K562 (cell line): ENCODE results near the gene LZTS2. TPM values are rescaled to one million over a fixed set of nuclear protein-coding genes. Genes with fewer than 3 reads are reported as not detected.
A peak's percentile ranks its signal among the peaks of the same experiment; 100 is the strongest.

Experiments used
- ATAC-seq: fragments of 200-7000 bp; cut with Tn5 transposase; 3 replicates; pipeline ENCODE4 v1.9.1; 2020; ENCODE audit warnings: moderate library complexity
- BruUV-seq: library from RNA; stranded (reverse); fragments of 400-500 nt; replicated peaks from 2 replicates; lab custom pipeline; 2021; lab: Mats Ljungman, UMichigan
- CTCF ChIA-PET: fragments of 300-600 bp; formaldehyde crosslinking; extraction: SDS; loops from one replicate; lab custom pipeline; 2021; ENCODE audit warnings: low intra/inter-chr PET ratio; lab: Yijun Ruan, JAX
- POLR2A ChIA-PET: fragments of 300-600, 350-650 bp; sonication (Branson Sonifier 250); formaldehyde crosslinking; extraction: SDS; loops from one replicate; lab custom pipeline; 2021; ENCODE audit warnings: antibody characterized with exemption, inconsistent platforms; lab: Yijun Ruan, JAX
- DNase-seq, 4 experiments: peaks; one replicate each; pipeline versions ENCODE4 v3.0.0 to v3.0.0-alpha.2; 2011 to 2018; ENCODE audit warnings: low spot score in 3 of 4, mixed read lengths in 3 of 4; ENCODE audit errors: extremely low read depth in 1 of 4
- FAIRE-seq: peaks from 2 replicates; lab custom pipeline; 2011; peaks lifted over from hg19 to GRCh38; lab: Jason Lieb, UNC
- H2AFZ ChIP-seq: 2 replicates; pipeline ENCODE4 v1.6.0; 2011; ENCODE audit warnings: low read depth, low read length, control low read depth, inconsistent platforms
- H3K27ac ChIP-seq: fragments of 200-600 bp; 3 replicates; pipeline ENCODE4 v1.8.0; 2011; ENCODE audit warnings: low read depth, mild to moderate bottlenecking, control low read depth, inconsistent platforms, low read length, moderate library complexity, mixed read lengths; ENCODE audit errors: extremely low read depth
- H3K27me3 ChIP-seq, 2 experiments: fragments of 300-600 bp in 1 of 2; 2 replicates in 1 of 2; 3 replicates in 1 of 2; pipeline versions ENCODE4 v1.6.0 to v1.8.0; 2011; ENCODE audit warnings: inconsistent platforms in 2 of 2, low read length in 2 of 2, mild to moderate bottlenecking in 1 of 2, mixed read lengths in 1 of 2, moderate library complexity in 1 of 2; ENCODE audit not compliant: control insufficient read depth in 2 of 2, insufficient read depth in 2 of 2
- H3K36me3 ChIP-seq: fragments of 300-600 bp; 3 replicates; pipeline ENCODE4 v1.8.0; 2011; ENCODE audit warnings: mild to moderate bottlenecking, low read length, inconsistent platforms; ENCODE audit not compliant: control insufficient read depth, insufficient read depth
- H3K4me1 ChIP-seq, 2 experiments: fragments of 200-600 bp in 1 of 2; replicated peaks in 1 of 2; 2 replicates in 1 of 2; 3 replicates in 1 of 2; pipeline versions ENCODE4 v1.5.1 to v1.8.0; 2011; ENCODE audit warnings: inconsistent platforms in 2 of 2, low read length in 2 of 2, mild to moderate bottlenecking in 1 of 2, mixed read lengths in 1 of 2, moderate library complexity in 1 of 2; ENCODE audit not compliant: control insufficient read depth in 2 of 2, insufficient read depth in 2 of 2
- H3K4me2 ChIP-seq: 2 replicates; pipeline ENCODE4 v1.6.1; 2011; ENCODE audit warnings: low read length, control low read depth, inconsistent platforms, mixed read lengths; ENCODE audit not compliant: insufficient read depth
- H3K4me3 ChIP-seq: fragments of 200-600 bp; sonication (generic), shearing (Covaris generic); 2 replicates; pipeline ENCODE4 v1.5.1; 2016; ENCODE audit warnings: control low read depth, inconsistent platforms
- H3K79me2 ChIP-seq: fragments of 200-600 bp; 3 replicates; pipeline ENCODE4 v1.8.0; 2011; ENCODE audit warnings: low read length, inconsistent platforms; ENCODE audit not compliant: control insufficient read depth, insufficient read depth
- H3K9ac ChIP-seq, 2 experiments: 2 replicates each; pipeline versions ENCODE4 v1.6.0 to v1.6.1; 2011; ENCODE audit warnings: low read depth in 2 of 2, low read length in 2 of 2, control low read depth in 1 of 2, inconsistent platforms in 1 of 2, mild to moderate bottlenecking in 1 of 2, mixed read lengths in 1 of 2; ENCODE audit not compliant: insufficient read depth in 1 of 2
- H3K9me1 ChIP-seq: one replicate; pipeline ENCODE4 v1.6.0; 2011; ENCODE audit warnings: inconsistent platforms, mild to moderate bottlenecking, low read length, moderate library complexity; ENCODE audit not compliant: control insufficient read depth, insufficient read depth
- H3K9me3 ChIP-seq: replicated peaks from 2 replicates; pipeline ENCODE4 v1.5.1; 2011; ENCODE audit warnings: low read depth, low read length, inconsistent platforms; ENCODE audit not compliant: control insufficient read depth, insufficient read depth
- H4K20me1 ChIP-seq: replicated peaks from 2 replicates; pipeline ENCODE4 v1.6.1; 2011; ENCODE audit warnings: low read length, inconsistent platforms, mixed read lengths; ENCODE audit not compliant: control insufficient read depth, insufficient read depth
- CHD4 ChIP-seq: fragments of 200-600 bp; sonication (generic); IDR thresholded peaks from 3 replicates; pipeline ENCODE4 v1.6.1; 2012; ENCODE audit warnings: low read depth, mild to moderate bottlenecking, mixed read lengths, low read length, inconsistent platforms; ENCODE audit not compliant: insufficient read depth, insufficient replicate concordance, poor library complexity, severe bottlenecking
- PHF8 ChIP-seq: fragments of 200-600 bp; sonication (generic); IDR thresholded peaks from 2 replicates; pipeline ENCODE4 v1.6.1; 2012; ENCODE audit warnings: mixed run types, mild to moderate bottlenecking, inconsistent platforms, low read length, moderate library complexity, borderline replicate concordance
- TAF1 ChIP-seq: IDR thresholded peaks from 2 replicates; pipeline ENCODE4 v1.6.1; 2011; ENCODE audit warnings: mild to moderate bottlenecking, low read length, moderate library complexity; ENCODE audit not compliant: insufficient read depth, control insufficient read depth, severe bottlenecking; ENCODE audit errors: extremely low read depth
- WGBS: fragments of 100-300 bp; shearing (Covaris generic); methylation state at CpG from one replicate; pipeline ENCODE4 v1.1.6; 2016; ENCODE audit warnings: low coverage, mixed read lengths; ENCODE audit not compliant: insufficient coverage; ENCODE audit errors: missing lambda C conversion rate; 5-methylcytosine and 5-hydroxymethylcytosine counted together
- in situ Hi-C: fragments of 300-500 bp; cut with MboI; formaldehyde crosslinking; loops from 4 replicates; pipeline ENCODE4 v1.15.0; 2018; ENCODE audit warnings: inconsistent platforms, mixed read lengths
- intact Hi-C: fragments of 100-400 bp; cut with micrococcal nuclease; formaldehyde crosslinking; loops from 2 replicates; pipeline ENCODE4 v1.14.2; 2022
- polyA plus RNA-seq, 8 experiments: library from polyadenylated mRNA; depleted of rRNA in 4 of 8; stranded (reverse) in 5 of 8; unstranded in 3 of 8; fragments of >200 nt; fragmentation: Nextera tagmentation in 2 of 8; fragmentation: Illumina TruSeq in 1 of 8; extraction: Ambion mirVana in 2 of 8; extraction: Trizol in 1 of 8; gene quantifications; 2 replicates each; pipeline versions ENCODE4 v1.2.1 to v1.2.3, GENCODE V29; 2011 to 2014; ENCODE audit warnings: inconsistent platforms in 1 of 8, missing spikeins in 1 of 8
- total RNA-seq, 7 experiments: library from RNA; depleted of rRNA in 6 of 7; stranded (reverse); fragments of >200 nt in 6 of 7; fragmentation: Illumina TruSeq in 2 of 7; extraction: Trizol in 2 of 7; gene quantifications; 2 replicates each; pipeline versions ENCODE4 v1.2.1 to v1.2.3, GENCODE V29; 2011 to 2021; ENCODE audit warnings: low replicate concordance in 1 of 7
- TF ChIP-seq, protein P1 (sequence below), 3 experiments: fragments of 200-800 bp in 1 of 3; fragments of 250-450 bp in 1 of 3; fragments of 450-650 bp in 1 of 3; sonication (Bioruptor Pico) in 1 of 3; sonication (Bioruptor generic) in 1 of 3; formaldehyde crosslinking in 1 of 3; IDR thresholded peaks; 2 replicates each; pipeline versions ENCODE4 v1.6.1 to v1.8.0; 2016 to 2022; ENCODE audit warnings: mild to moderate bottlenecking in 2 of 3, missing genetic modification characterization in 2 of 3, missing compliant biosample characterization in 1 of 3, moderate library complexity in 1 of 3
- TF ChIP-seq, protein P2 (sequence below), 3 experiments: IDR thresholded peaks in 2 of 3; conservative IDR thresholded peaks in 1 of 3; 2 replicates each; pipeline ENCODE4 v1.5.1; 2011 to 2012; ENCODE audit warnings: low read length in 3 of 3, mild to moderate bottlenecking in 3 of 3, control low read depth in 2 of 3, improper control_type of control experiment in 1 of 3, inconsistent platforms in 1 of 3, low read depth in 1 of 3, mixed read lengths in 1 of 3, moderate library complexity in 1 of 3; ENCODE audit not compliant: insufficient read depth in 2 of 3
- TF ChIP-seq, protein P3 (sequence below): fragments of 200-800 bp; sonication (Bioruptor generic); IDR thresholded peaks from 2 replicates; pipeline ENCODE4 v1.6.1; 2017; ENCODE audit warnings: missing genetic modification characterization, missing compliant biosample characterization

LZTS2 gene
- total and polyA plus RNA-seq, 9 of the 15 experiments (the other 6 are each of a cell fraction or from before 2014, with no cell fraction given): 0.23 to 42.5 (median 14.7) TPM

DNA sequence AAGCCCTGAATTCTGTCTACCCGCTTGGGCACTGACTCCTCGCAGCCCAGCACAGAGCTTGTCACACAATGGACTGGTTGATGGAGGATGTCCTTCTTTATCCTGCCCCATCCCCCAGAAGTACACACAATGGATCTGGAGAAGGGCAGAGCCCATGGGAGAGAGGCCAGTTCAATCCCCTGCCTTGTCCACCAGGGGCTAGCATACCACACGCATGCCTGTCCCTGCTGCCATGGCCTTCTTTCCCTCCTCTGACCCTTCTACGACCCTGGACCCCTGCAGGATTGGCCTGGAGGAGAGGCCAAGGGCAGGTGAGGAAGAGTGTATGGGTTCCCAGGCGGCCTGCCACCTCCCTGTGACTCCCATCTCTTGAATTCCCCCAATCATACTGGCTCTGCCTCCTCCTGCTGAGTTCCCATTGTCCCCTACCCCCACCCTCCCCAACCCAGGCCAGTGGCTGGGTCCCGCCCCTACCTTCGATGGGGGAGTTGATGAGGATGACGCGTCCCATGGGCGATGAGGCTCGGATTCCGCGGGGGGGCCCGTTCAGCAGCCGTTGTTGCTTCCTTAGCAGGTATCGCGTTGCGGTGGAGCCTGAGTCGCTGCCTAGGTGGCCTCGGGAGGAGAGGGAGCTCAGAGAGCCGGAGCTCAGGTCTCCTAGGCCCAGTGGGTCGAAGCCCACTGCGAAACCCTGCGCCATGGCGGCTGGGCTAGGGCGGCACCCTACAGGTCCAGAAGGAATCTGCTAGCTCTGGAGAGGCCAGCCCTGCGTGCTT, 30.1 kb downstream of the LZTS2 start:
- Histone ChIP-seq H3K9ac (peak overlapping the region in 1 of 2 experiments; percentile 64; a peak in 1 of 4 replicates), H3K9me1 (no peaks in the 10 kb centered on the region), H3K36me3 (no peaks in the 10 kb centered on the region), H3K9me3 (no peaks in the 10 kb centered on the region), H3K79me2 (no peaks in the 10 kb centered on the region), H2AFZ (no peak overlapping the region), H4K20me1 (no peaks in the 10 kb centered on the region), H3K27ac (no peak overlapping the region), H3K4me2 (no peak overlapping the region), H3K4me1 (peaks cover 11 to 38% of the 10 kb centered on the region in 2 experiments), H3K27me3 (peaks cover 2 to 4% of the 10 kb centered on the region in 2 experiments; a peak in 4 of 5 replicates), H3K4me3 (no peak overlapping the region)
- in situ Hi-C loops (no loop called here), intact Hi-C loops (loop anchor here (5.0 to 10.0 kb wide), 2 partner anchors 38 to 415 kb away; no protein-coding TSS in a partner anchor)
- ChIA-PET POLR2A (interaction anchor here (0.6 to 1.7 kb wide), 2 partner anchors 11 to 23 kb away, joined by 3 to 6 read pairs; no protein-coding TSS in a partner anchor), CTCF (no interaction called here)
- FAIRE-seq (no peak), ATAC-seq (peak; percentile 35), DNase-seq (peak in 2 of 4 experiments; percentile 42)
- 28% methylated on average over 13 of the region's 27 CpGs for WGBS
- BruUV-seq: no TSS peak
- TF ChIP-seq, protein P1, sequence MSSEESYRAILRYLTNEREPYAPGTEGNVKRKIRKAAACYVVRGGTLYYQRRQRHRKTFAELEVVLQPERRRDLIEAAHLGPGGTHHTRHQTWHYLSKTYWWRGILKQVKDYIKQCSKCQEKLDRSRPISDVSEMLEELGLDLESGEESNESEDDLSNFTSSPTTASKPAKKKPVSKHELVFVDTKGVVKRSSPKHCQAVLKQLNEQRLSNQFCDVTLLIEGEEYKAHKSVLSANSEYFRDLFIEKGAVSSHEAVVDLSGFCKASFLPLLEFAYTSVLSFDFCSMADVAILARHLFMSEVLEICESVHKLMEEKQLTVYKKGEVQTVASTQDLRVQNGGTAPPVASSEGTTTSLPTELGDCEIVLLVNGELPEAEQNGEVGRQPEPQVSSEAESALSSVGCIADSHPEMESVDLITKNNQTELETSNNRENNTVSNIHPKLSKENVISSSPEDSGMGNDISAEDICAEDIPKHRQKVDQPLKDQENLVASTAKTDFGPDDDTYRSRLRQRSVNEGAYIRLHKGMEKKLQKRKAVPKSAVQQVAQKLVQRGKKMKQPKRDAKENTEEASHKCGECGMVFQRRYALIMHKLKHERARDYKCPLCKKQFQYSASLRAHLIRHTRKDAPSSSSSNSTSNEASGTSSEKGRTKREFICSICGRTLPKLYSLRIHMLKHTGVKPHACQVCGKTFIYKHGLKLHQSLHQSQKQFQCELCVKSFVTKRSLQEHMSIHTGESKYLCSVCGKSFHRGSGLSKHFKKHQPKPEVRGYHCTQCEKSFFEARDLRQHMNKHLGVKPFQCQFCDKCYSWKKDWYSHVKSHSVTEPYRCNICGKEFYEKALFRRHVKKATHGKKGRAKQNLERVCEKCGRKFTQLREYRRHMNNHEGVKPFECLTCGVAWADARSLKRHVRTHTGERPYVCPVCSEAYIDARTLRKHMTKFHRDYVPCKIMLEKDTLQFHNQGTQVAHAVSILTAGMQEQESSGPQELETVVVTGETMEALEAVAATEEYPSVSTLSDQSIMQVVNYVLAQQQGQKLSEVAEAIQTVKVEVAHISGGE (CRISPR knock-in tag; IDR thresholded peaks at IDR 0.05): no peak
- TF ChIP-seq, protein P2, sequence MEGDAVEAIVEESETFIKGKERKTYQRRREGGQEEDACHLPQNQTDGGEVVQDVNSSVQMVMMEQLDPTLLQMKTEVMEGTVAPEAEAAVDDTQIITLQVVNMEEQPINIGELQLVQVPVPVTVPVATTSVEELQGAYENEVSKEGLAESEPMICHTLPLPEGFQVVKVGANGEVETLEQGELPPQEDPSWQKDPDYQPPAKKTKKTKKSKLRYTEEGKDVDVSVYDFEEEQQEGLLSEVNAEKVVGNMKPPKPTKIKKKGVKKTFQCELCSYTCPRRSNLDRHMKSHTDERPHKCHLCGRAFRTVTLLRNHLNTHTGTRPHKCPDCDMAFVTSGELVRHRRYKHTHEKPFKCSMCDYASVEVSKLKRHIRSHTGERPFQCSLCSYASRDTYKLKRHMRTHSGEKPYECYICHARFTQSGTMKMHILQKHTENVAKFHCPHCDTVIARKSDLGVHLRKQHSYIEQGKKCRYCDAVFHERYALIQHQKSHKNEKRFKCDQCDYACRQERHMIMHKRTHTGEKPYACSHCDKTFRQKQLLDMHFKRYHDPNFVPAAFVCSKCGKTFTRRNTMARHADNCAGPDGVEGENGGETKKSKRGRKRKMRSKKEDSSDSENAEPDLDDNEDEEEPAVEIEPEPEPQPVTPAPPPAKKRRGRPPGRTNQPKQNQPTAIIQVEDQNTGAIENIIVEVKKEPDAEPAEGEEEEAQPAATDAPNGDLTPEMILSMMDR (IDR thresholded peaks at IDR 0.05 in 2 of 3, conservative IDR thresholded peaks at IDR 0.05 in 1 of 3; ENCODE audit: insufficient read depth in 2 of 3, low read depth in 1 of 3, low read length in 3 of 3): 0 out of 6 replicates have a peak, but pooled peaks of 1 of the 3 experiments have one; percentile 22
- TF ChIP-seq CHD4 (no peak), TAF1 (no peak), PHF8 (no peak)
- TF ChIP-seq, protein P3, sequence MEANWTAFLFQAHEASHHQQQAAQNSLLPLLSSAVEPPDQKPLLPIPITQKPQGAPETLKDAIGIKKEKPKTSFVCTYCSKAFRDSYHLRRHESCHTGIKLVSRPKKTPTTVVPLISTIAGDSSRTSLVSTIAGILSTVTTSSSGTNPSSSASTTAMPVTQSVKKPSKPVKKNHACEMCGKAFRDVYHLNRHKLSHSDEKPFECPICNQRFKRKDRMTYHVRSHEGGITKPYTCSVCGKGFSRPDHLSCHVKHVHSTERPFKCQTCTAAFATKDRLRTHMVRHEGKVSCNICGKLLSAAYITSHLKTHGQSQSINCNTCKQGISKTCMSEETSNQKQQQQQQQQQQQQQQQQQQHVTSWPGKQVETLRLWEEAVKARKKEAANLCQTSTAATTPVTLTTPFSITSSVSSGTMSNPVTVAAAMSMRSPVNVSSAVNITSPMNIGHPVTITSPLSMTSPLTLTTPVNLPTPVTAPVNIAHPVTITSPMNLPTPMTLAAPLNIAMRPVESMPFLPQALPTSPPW: peak; percentile 49
